Measurements from ENCODE around the gene CELF2. TPM values are rescaled to one million over a fixed set of nuclear protein-coding genes. Genes with fewer than 3 reads are reported as not detected.

CELF2 gene
- total and polyA plus RNA-seq, 2 of the 4 experiments (the other 2 are of a cell fraction): 3.5 to 6.6 TPM

DNA sequence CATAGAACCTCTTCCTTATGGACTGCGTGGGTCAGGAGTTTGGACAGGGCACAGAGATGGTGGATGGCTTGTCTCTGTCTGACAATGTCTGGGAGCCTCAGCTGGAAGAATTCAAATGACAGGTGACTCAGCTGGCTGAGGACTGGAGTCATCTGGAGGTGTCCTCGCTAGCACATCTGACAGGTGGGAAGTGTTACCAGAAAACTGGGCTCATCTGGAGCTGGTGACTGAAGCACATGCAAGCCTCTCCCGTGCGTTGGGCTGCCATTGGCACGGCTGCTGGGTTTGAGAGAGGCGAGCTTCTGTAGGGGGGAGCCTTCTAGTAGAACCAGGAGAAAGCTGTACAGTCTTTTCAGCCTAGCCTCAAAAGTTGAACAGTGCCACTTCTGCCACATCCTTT is 71.0 kb downstream of the CELF2 start:
- Histone ChIP-seq H4K5ac (ENCODE audit: low read depth, low read length) (no peak overlapping the region), H2BK5ac (ENCODE audit: low read depth, low read length, poor library complexity, severe bottlenecking) (no peak overlapping the region), H4K8ac (ENCODE audit: low read depth in 2 of 2, low read length in 2 of 2) (no peak overlapping the region), H2AK9ac (replicated peaks; ENCODE audit: low read depth, low read length, poor library complexity) (no peak overlapping the region), H3K9ac (ENCODE audit: low read depth, low read length) (no peak overlapping the region), H3K9me1 (ENCODE audit: insufficient read depth, low read length) (no peaks in the 10 kb centered on the region), H3K56ac (ENCODE audit: extremely low read depth, insufficient read depth, low read length) (no peak overlapping the region), H3K4me1 (ENCODE audit: control insufficient read depth, insufficient read depth, low read length) (no peaks in the 10 kb centered on the region), H2AK5ac (ENCODE audit: low read depth, low read length) (no peak overlapping the region), H3K79me1 (ENCODE audit: low read depth in 1 of 2, low read length in 2 of 2) (no peaks in the 10 kb centered on the region), H3K4me3 (ENCODE audit: insufficient read depth, low read depth, low read length) (no peak overlapping the region), H2AFZ (replicated peaks; ENCODE audit: low read length, poor library complexity) (no peak overlapping the region), H3K14ac (replicated peaks; ENCODE audit: low read depth, low read length) (no peak overlapping the region), H2BK120ac (ENCODE audit: low read depth, low read length) (no peak overlapping the region), H3K4ac (ENCODE audit: low read depth, low read length) (no peak overlapping the region), H4K20me1 (ENCODE audit: insufficient read depth, low read length) (no peaks in the 10 kb centered on the region), H2BK20ac (ENCODE audit: low read depth, low read length) (no peak overlapping the region), H4K91ac (ENCODE audit: insufficient read depth, low read depth, low read length) (no peak overlapping the region), H3K27ac (ENCODE audit: insufficient read depth, low read length) (no peak overlapping the region), H3K27me3 (ENCODE audit: control insufficient read depth, insufficient read depth, low read length) (no peaks in the 10 kb centered on the region), H3K18ac (ENCODE audit: low read depth, low read length) (no peak overlapping the region), H3K9me3 (ENCODE audit: control insufficient read depth, insufficient read depth, low read length) (no peaks in the 10 kb centered on the region), H3K23ac (ENCODE audit: low read depth, low read length) (no peak overlapping the region), H3K4me2 (ENCODE audit: low read depth, low read length) (no peak overlapping the region), H2BK15ac (ENCODE audit: low read depth, low read length) (no peak overlapping the region), H3K36me3 (ENCODE audit: control insufficient read depth, insufficient read depth, low read length) (no peaks in the 10 kb centered on the region)
- 51% methylated on average over 2 of the region's 6 CpGs; no CpG with 5 or more reads in 1 of the 2 experiments for WGBS, 2 experiments (ENCODE audit: extremely low coverage in 2 of 2, insufficient read length in 1 of 2)
- no peak for DNase-seq
- no TSS peak for BruUV-seq (replicated peaks)
- CTCF ChIA-PET: no interaction called here
- ATAC-seq (ENCODE audit: low read depth): no peak
- in situ Hi-C loops (cut with MboI; ENCODE audit: low sequenced_read_pairs) (no loop called here), intact Hi-C loops (cut with micrococcal nuclease) (no loop called here), dilution Hi-C loops (cut with HindIII; ENCODE audit: low sequenced_read_pairs, unreplicated experiment) (no loop called here)
- TF ChIP-seq MXI1 (IDR thresholded peaks at IDR 0.05; ENCODE audit: borderline replicate concordance, low read depth, low read length) (no peak), NFE2L2 (IDR thresholded peaks at IDR 0.05; ENCODE audit: low read depth, low read length) (no peak), MAFK (IDR thresholded peaks at IDR 0.05; ENCODE audit: low read depth, low read length) (no peak), CHD1 (IDR thresholded peaks at IDR 0.05; ENCODE audit: low read depth, low read length) (no peak), FOS (IDR thresholded peaks at IDR 0.05; ENCODE audit: low read depth, low read length) (no peak), RAD21 (IDR thresholded peaks at IDR 0.05; ENCODE audit: low read length) (no peak), RCOR1 (IDR thresholded peaks at IDR 0.05; ENCODE audit: insufficient replicate concordance, low read length) (no peak), MAZ (IDR thresholded peaks at IDR 0.05; ENCODE audit: borderline replicate concordance, low read depth, low read length) (no peak), CEBPB (IDR thresholded peaks at IDR 0.05; ENCODE audit: low read depth, low read length) (no peak), BHLHE40 (IDR thresholded peaks at IDR 0.05; ENCODE audit: low read depth, low read length) (no peak), POLR2A (IDR thresholded peaks at IDR 0.05; ENCODE audit: low read depth, low read length) (no peak), SMC3 (IDR thresholded peaks at IDR 0.05; ENCODE audit: low read depth, low read length) (no peak), RFX5 (IDR thresholded peaks at IDR 0.05; ENCODE audit: low read depth, low read length) (no peak)
- TF ChIP-seq, protein P1, sequence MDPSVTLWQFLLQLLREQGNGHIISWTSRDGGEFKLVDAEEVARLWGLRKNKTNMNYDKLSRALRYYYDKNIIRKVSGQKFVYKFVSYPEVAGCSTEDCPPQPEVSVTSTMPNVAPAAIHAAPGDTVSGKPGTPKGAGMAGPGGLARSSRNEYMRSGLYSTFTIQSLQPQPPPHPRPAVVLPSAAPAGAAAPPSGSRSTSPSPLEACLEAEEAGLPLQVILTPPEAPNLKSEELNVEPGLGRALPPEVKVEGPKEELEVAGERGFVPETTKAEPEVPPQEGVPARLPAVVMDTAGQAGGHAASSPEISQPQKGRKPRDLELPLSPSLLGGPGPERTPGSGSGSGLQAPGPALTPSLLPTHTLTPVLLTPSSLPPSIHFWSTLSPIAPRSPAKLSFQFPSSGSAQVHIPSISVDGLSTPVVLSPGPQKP (IDR thresholded peaks at IDR 0.05; ENCODE audit: borderline replicate concordance, low read depth, low read length): no peak
- TF ChIP-seq, protein P2, sequence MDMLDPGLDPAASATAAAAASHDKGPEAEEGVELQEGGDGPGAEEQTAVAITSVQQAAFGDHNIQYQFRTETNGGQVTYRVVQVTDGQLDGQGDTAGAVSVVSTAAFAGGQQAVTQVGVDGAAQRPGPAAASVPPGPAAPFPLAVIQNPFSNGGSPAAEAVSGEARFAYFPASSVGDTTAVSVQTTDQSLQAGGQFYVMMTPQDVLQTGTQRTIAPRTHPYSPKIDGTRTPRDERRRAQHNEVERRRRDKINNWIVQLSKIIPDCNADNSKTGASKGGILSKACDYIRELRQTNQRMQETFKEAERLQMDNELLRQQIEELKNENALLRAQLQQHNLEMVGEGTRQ (IDR thresholded peaks at IDR 0.05; ENCODE audit: low read depth, low read length): no peak
- TF ChIP-seq, protein P3, sequence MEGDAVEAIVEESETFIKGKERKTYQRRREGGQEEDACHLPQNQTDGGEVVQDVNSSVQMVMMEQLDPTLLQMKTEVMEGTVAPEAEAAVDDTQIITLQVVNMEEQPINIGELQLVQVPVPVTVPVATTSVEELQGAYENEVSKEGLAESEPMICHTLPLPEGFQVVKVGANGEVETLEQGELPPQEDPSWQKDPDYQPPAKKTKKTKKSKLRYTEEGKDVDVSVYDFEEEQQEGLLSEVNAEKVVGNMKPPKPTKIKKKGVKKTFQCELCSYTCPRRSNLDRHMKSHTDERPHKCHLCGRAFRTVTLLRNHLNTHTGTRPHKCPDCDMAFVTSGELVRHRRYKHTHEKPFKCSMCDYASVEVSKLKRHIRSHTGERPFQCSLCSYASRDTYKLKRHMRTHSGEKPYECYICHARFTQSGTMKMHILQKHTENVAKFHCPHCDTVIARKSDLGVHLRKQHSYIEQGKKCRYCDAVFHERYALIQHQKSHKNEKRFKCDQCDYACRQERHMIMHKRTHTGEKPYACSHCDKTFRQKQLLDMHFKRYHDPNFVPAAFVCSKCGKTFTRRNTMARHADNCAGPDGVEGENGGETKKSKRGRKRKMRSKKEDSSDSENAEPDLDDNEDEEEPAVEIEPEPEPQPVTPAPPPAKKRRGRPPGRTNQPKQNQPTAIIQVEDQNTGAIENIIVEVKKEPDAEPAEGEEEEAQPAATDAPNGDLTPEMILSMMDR (conservative IDR thresholded peaks at IDR 0.05; ENCODE audit: low read depth, low read length): no peak
- POLR2A ChIA-PET (ENCODE audit: unreplicated experiment): no interaction called here
